Sigmoid colon (tissue), 7 donors: ENCODE data around the gene ZFYVE9. TPM values are rescaled to one million over a fixed set of nuclear protein-coding genes. Genes with fewer than 3 reads are reported as not detected.

Experiments used
- DNase-seq: peaks from one replicate; pipeline ENCODE4 v3.0.0-alpha.2; 2019
- H3K27ac ChIP-seq, 4 donors: fragments of 200-600 bp; sonication (generic); one replicate each; pipeline ENCODE4 v1.5.1; 2016 to 2019; ENCODE audit warnings: mild to moderate bottlenecking in 1 of 4
- H3K27me3 ChIP-seq, 3 donors: fragments of 200-600 bp; sonication (generic); one replicate each; pipeline ENCODE4 v1.5.1; 2019; ENCODE audit warnings: mild to moderate bottlenecking in 1 of 3
- H3K36me3 ChIP-seq, 4 donors: fragments of 200-600 bp; sonication (generic); one replicate each; pipeline ENCODE4 v1.5.1; 2016 to 2019
- H3K4me1 ChIP-seq, 4 donors: fragments of 200-600 bp; sonication (generic); one replicate each; pipeline ENCODE4 v1.5.1; 2017 to 2019
- H3K4me3 ChIP-seq, 4 donors: fragments of 200-600 bp; sonication (generic); one replicate each; pipeline ENCODE4 v1.5.1; 2017 to 2019; ENCODE audit warnings: mild to moderate bottlenecking in 2 of 4, moderate library complexity in 1 of 4
- H3K9me3 ChIP-seq, 4 donors: fragments of 200-600 bp in 3 of 4; sonication (generic) in 3 of 4; one replicate each; pipeline versions ENCODE4 v1.5.1 to v1.6.1; 2013 to 2019
- EP300 ChIP-seq, 4 donors: sonication (generic); formaldehyde crosslinking; IDR thresholded peaks; one replicate each; pipeline ENCODE4 v1.6.1; 2017; ENCODE audit warnings: antibody characterized with exemption in 4 of 4
- POLR2A ChIP-seq, 2 donors: fragments of 450-650 bp; IDR thresholded peaks; one replicate each; pipeline ENCODE4 v1.6.1; 2016; ENCODE audit warnings: antibody characterized with exemption in 2 of 2, mild to moderate bottlenecking in 2 of 2, moderate library complexity in 2 of 2
- POLR2AphosphoS5 ChIP-seq, 4 donors: sonication (generic); formaldehyde crosslinking; IDR thresholded peaks; one replicate each; pipeline ENCODE4 v1.6.1; 2017; ENCODE audit warnings: antibody characterized with exemption in 4 of 4
- WGBS, 2 donors: extraction: QIAGEN DNeasy Blood & Tissue Kit; methylation state at CpG; one replicate each; pipeline ENCODE4 v1.1.7; 2013; 5-methylcytosine and 5-hydroxymethylcytosine counted together
- intact Hi-C: fragments of 100-400 bp; cut with DNase I; formaldehyde crosslinking; loops from one replicate; pipeline ENCODE4 v1.15.1; 2023
- polyA plus RNA-seq, 3 donors: library from polyadenylated mRNA; stranded (reverse); fragments of 200-250 nt; gene quantifications; one replicate each; pipeline ENCODE4 v1.2.3, GENCODE V29; 2013
- total RNA-seq, 4 donors: library from RNA; depleted of rRNA; stranded (reverse); fragments of >200 nt; gene quantifications; one replicate each; pipeline ENCODE4 v1.1.0, GENCODE V29; 2016
- TF ChIP-seq, protein P1 (sequence below), 4 experiments: fragments of 450-650 bp in 3 of 4; fragments of 200-600 bp in 1 of 4; IDR thresholded peaks; one replicate each; pipeline ENCODE4 v1.5.1; 2016 to 2019; ENCODE audit warnings: antibody characterized with exemption in 4 of 4, mild to moderate bottlenecking in 3 of 4, moderate library complexity in 2 of 4
- donor health status: healthy with polysubstance abuse.
- donor health status: Bipolar disorder and iron deficiency.
- donor health status: healthy.

Gene ZFYVE9
- total and polyA plus RNA-seq, 7 donors = 4.7 to 36.3 (median 25.9) TPM

GRCh38 chr1:52294580-52294979 lies 152.7 kb downstream of the ZFYVE9 start:
- Histone ChIP-seq H3K4me1 (no peaks in the 10 kb centered on the region), H3K36me3 (peaks cover 0 to 25% (median 0%) of the 10 kb centered on the region in 4 donors), H3K4me3 (no peak overlapping the region), H3K27ac (no peak overlapping the region), H3K9me3 (no peaks in the 10 kb centered on the region), H3K27me3 (no peaks in the 10 kb centered on the region)
- intact Hi-C loops = loop anchor here (2.0 to 10.0 kb wide), 2 partner anchors 166 to 240 kb away; partner anchors contain the start of genes BTF3L4 and TXNDC12
- WGBS, 2 donors = 95 to 98% methylated on average over 1 of the region's 1 CpG
- DNase-seq = no peak
- TF ChIP-seq EP300 (IDR thresholded peaks at IDR 0.05) (no peak), POLR2AphosphoS5 (IDR thresholded peaks at IDR 0.05) (no peak), POLR2A (IDR thresholded peaks at IDR 0.05) (no peak)
- TF ChIP-seq, protein P1, sequence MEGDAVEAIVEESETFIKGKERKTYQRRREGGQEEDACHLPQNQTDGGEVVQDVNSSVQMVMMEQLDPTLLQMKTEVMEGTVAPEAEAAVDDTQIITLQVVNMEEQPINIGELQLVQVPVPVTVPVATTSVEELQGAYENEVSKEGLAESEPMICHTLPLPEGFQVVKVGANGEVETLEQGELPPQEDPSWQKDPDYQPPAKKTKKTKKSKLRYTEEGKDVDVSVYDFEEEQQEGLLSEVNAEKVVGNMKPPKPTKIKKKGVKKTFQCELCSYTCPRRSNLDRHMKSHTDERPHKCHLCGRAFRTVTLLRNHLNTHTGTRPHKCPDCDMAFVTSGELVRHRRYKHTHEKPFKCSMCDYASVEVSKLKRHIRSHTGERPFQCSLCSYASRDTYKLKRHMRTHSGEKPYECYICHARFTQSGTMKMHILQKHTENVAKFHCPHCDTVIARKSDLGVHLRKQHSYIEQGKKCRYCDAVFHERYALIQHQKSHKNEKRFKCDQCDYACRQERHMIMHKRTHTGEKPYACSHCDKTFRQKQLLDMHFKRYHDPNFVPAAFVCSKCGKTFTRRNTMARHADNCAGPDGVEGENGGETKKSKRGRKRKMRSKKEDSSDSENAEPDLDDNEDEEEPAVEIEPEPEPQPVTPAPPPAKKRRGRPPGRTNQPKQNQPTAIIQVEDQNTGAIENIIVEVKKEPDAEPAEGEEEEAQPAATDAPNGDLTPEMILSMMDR (IDR thresholded peaks at IDR 0.05) = no peak

GRCh38 chr1:52296345-52296744 lies 154.5 kb downstream of the ZFYVE9 start:
- DNase-seq = no peak
- intact Hi-C loops = loop anchor here (1.0 to 10.0 kb wide), 2 partner anchors 154 to 242 kb away; partner anchors contain the start of genes BTF3L4, TXNDC12 and ZFYVE9
- TF ChIP-seq, protein P1 (IDR thresholded peaks at IDR 0.05) = peak; percentile 40 to 65 (median 58)
- no peak for TF ChIP-seq POLR2AphosphoS5 (IDR thresholded peaks at IDR 0.05)
- Histone ChIP-seq H3K27ac (no peak overlapping the region), H3K4me3 (no peak overlapping the region), H3K27me3 (no peaks in the 10 kb centered on the region), H3K9me3 (no peaks in the 10 kb centered on the region), H3K36me3 (peaks cover 0 to 21% (median 0%) of the 10 kb centered on the region in 4 donors), H3K4me1 (no peaks in the 10 kb centered on the region)
- 5 to 20% methylated on average over 2 of the region's 2 CpGs for WGBS, 2 donors

DNA sequence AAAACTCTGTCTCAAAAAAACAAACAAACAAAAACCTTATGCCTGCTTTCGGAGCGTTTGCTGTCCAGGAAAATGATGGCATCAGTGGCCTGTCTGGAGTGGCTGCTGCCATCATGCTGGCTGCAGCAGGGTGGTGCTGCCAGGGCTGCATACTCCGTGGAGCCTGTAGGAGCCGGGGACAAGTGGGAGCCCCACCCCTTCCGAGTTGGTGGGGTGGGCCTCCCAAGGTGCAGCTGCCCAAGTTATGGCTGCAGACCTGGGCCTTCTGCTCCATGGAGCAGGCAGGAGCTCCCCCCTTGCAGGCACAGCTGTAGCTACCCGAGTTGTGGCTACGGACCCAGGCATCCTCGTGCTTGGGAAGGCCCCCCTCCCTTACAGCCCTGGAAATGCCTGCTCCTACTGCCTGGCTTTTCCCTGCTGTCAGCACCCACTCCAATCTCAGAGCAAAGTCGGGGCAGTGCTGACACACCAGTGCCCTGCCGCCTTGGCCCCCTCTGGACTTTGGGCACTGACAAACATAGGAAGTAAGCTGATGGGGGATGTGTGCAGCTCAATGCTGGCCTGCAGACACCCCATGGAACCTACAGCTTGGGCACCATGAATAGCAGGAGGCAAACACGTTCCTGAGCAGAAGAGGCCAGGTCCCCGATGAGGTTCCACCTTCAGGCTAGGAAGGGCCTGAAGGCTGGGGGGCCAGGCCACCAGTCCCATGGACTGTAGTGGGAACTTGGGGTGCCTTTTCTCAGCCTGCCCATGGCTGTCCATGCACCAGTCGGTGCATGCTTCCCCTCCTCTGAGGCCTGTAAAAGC lies 163.7 kb downstream of the ZFYVE9 start:
- Histone ChIP-seq H3K27me3 (no peaks in the 10 kb centered on the region), H3K9me3 (no peaks in the 10 kb centered on the region), H3K4me3 (no peak overlapping the region), H3K27ac (no peak overlapping the region), H3K4me1 (no peaks in the 10 kb centered on the region), H3K36me3 (peaks cover 0 to 43% (median 10%) of the 10 kb centered on the region in 4 donors)
- TF ChIP-seq EP300 (IDR thresholded peaks at IDR 0.05) = no peak
- no peak for TF ChIP-seq POLR2A (IDR thresholded peaks at IDR 0.05)
- TF ChIP-seq POLR2AphosphoS5 (IDR thresholded peaks at IDR 0.05) = no peak
- intact Hi-C loops = no loop called here
- DNase-seq = no peak
- 91 to 92% methylated on average over 13 of the region's 13 CpGs for WGBS, 2 donors

DNA sequence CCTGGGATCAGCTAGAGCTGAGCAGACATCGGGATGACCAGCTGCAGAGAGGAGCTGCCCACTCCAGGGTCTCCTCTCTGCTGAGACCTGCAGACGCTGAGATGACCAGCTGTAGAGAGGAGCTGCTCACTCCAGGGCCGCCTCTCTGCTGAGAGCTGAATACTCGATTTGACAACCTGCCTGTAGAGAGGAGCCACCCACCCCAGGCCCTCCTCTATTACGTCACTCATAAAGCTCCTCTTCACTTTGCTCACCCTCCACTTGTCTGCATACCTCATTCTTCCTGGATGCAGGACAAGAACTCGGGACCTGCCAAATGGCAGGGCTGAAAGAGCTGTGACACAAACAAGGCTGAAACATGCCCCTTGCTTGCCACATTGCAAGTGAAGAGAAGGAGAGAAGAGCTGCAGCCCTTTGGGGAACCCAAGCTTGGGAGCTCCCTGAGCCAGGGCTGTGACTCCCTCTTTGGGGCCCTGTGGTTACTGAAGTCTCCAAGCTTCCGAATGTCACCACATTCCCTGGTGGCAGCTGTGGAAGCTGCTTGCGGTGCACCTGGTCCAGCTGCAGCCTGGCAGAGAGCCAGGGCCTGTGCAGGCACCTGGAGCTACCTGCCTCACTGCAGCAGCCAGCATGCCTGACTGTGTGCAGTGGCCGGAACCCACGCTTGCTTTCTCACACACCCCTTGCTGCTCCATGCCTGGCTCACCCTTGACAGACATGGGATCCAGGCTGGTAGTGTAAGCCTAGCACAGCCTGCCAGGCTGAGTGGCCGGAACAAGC lies 164.5 kb downstream of the ZFYVE9 start:
- H3K36me3 ChIP-seq = peaks cover 0 to 43% (median 10%) of the 10 kb centered on the region in 4 donors
- H3K27ac ChIP-seq = no peak overlapping the region
- 84% methylated on average over 11 of the region's 11 CpGs for WGBS, 2 donors
- intact Hi-C loops = no loop called here
- no peaks in the 10 kb centered on the region for H3K9me3 ChIP-seq
- H3K4me3 ChIP-seq = no peak overlapping the region
- DNase-seq = no peak
- no peaks in the 10 kb centered on the region for H3K27me3 ChIP-seq
- no peaks in the 10 kb centered on the region for H3K4me1 ChIP-seq
- TF ChIP-seq, protein P1 (IDR thresholded peaks at IDR 0.05) = no peak
- no peak for TF ChIP-seq POLR2A (IDR thresholded peaks at IDR 0.05)
- no peak for TF ChIP-seq EP300 (IDR thresholded peaks at IDR 0.05)
- TF ChIP-seq POLR2AphosphoS5 (IDR thresholded peaks at IDR 0.05) = no peak

DNA sequence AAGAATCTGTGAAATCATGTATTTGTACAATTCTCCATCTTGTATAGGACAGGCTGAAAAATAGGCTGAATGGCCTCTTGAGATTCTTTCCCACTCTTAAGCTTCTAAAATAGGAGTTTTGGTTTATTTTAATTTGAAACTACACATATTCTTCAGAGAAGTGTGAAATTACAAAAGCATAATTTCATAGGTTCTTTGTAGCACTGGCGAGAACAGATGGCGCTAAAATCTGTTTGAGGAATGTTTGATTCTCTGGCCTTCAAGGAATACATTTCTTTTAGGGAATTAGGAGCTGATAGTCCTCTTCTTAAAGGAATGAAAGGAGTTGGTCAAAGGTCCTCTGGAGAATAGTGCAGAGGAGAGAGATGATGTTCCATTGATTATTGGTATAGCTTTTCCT lies 179.2 kb downstream of the ZFYVE9 start:
- Histone ChIP-seq H3K4me1 (no peaks in the 10 kb centered on the region), H3K27me3 (no peaks in the 10 kb centered on the region), H3K36me3 (peaks cover 0 to 6% (median 1%) of the 10 kb centered on the region in 4 donors), H3K4me3 (no peak overlapping the region), H3K27ac (no peak overlapping the region), H3K9me3 (no peaks in the 10 kb centered on the region)
- DNase-seq = no peak
- intact Hi-C loops = no loop called here
- 96 to 98% methylated on average over 2 of the region's 2 CpGs for WGBS, 2 donors
- TF ChIP-seq POLR2A (IDR thresholded peaks at IDR 0.05) (no peak), POLR2AphosphoS5 (IDR thresholded peaks at IDR 0.05) (no peak), EP300 (IDR thresholded peaks at IDR 0.05) (no peak)
- TF ChIP-seq, protein P1 (IDR thresholded peaks at IDR 0.05) = no peak
